ENCODE measurements around the gene TLDC2. TPM values are rescaled to one million over a fixed set of nuclear protein-coding genes. Genes with fewer than 3 reads are reported as not detected.
A peak's percentile ranks its signal among the peaks of the same experiment; 100 is the strongest.

TLDC2 gene
- total and polyA plus RNA-seq, 4 donors, result 0.05 to 0.33 (median 0.08) TPM; not detected in 1

DNA sequence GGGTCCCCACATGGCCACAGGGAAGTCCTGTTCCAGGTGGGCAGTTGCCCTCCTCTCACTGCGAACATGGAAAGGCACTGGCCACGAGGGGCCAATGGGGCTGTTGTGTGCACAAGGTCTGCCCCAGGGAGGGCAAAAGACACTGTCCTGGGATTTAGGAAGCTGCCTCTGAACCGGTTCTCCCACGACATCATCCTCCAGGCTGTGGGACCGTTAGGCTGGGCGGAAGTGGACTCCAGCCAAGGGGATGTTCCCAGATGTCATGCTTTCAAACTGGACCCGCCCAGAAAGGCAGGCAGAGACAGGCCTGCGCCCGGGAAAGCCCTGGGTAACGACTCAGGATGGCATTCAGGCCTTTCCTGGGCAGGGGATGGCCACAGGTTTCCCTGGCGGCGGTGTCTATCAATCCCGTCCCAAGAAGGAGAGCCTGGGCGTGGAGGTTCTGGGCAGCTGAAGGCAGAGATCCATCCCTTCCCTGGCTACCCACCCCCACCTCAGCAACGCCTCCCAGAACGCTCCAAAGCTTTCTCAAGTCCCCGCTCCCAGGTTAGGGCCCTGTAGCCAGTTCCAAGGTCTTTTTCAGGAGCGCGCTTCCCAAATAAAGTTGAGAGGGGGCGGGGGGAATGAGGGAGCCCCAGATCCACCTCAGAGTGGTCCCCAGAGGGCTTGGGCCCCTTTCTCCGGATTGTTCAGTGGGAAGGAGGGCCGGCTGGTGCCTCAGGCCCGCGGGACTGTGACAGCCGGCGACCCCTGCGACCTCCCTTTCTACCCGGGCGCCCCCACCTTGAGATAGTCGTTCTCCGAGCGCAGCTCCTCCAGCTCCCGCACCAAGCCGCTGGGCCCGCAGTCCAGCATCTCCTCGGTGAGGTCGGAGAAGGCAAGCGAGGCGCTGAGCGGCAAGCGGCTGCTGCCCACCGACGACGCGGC lies 13.8 kb upstream of the TLDC2 start:
- no peak overlapping the region for H3K9ac ChIP-seq (ENCODE audit: low read depth in 1 of 2, low read length in 2 of 2)
- WGBS, result 21% methylated on average over 45 of the region's 45 CpGs
- no peaks in the 10 kb centered on the region for H3K36me3 ChIP-seq (ENCODE audit: control insufficient read depth in 4 of 4, insufficient read depth in 3 of 4, low read depth in 1 of 4, low read length in 3 of 4)
- TF ChIP-seq HNF4G (IDR thresholded peaks at IDR 0.05), result no peak
- no peak for TF ChIP-seq SP1 (IDR thresholded peaks at IDR 0.05)
- TF ChIP-seq RAD21 (IDR thresholded peaks at IDR 0.05), result peak in 1 of 2 donors; percentile 34
- TF ChIP-seq, protein P1, sequence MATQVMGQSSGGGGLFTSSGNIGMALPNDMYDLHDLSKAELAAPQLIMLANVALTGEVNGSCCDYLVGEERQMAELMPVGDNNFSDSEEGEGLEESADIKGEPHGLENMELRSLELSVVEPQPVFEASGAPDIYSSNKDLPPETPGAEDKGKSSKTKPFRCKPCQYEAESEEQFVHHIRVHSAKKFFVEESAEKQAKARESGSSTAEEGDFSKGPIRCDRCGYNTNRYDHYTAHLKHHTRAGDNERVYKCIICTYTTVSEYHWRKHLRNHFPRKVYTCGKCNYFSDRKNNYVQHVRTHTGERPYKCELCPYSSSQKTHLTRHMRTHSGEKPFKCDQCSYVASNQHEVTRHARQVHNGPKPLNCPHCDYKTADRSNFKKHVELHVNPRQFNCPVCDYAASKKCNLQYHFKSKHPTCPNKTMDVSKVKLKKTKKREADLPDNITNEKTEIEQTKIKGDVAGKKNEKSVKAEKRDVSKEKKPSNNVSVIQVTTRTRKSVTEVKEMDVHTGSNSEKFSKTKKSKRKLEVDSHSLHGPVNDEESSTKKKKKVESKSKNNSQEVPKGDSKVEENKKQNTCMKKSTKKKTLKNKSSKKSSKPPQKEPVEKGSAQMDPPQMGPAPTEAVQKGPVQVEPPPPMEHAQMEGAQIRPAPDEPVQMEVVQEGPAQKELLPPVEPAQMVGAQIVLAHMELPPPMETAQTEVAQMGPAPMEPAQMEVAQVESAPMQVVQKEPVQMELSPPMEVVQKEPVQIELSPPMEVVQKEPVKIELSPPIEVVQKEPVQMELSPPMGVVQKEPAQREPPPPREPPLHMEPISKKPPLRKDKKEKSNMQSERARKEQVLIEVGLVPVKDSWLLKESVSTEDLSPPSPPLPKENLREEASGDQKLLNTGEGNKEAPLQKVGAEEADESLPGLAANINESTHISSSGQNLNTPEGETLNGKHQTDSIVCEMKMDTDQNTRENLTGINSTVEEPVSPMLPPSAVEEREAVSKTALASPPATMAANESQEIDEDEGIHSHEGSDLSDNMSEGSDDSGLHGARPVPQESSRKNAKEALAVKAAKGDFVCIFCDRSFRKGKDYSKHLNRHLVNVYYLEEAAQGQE (IDR thresholded peaks at IDR 0.05), result no peak
- TF ChIP-seq GABPA (IDR thresholded peaks at IDR 0.05 in 1 of 2, conservative IDR thresholded peaks at IDR 0.05 in 1 of 2), result peak in 1 of 2 donors; percentile 42
- no peak for TF ChIP-seq FOXA1 (IDR thresholded peaks at IDR 0.05)
- TF ChIP-seq NR2F2 (IDR thresholded peaks at IDR 0.05), result no peak
- H3K4me3 ChIP-seq (ENCODE audit: low read depth in 1 of 3, low read length in 3 of 3), result peak overlapping the region in 2 of 3 donors; percentile 23 to 62
- H3K9me3 ChIP-seq (ENCODE audit: control insufficient read depth in 4 of 4, low read length in 3 of 4), result no peaks in the 10 kb centered on the region
- peaks cover 3 to 17% (median 4%) of the 10 kb centered on the region in 4 donors for H3K4me1 ChIP-seq (ENCODE audit: control insufficient read depth in 4 of 4, insufficient read depth in 4 of 4, low read length in 3 of 4)
- peak overlapping the region; percentile 58 to 67 for H3K27ac ChIP-seq (ENCODE audit: low read depth in 1 of 2, low read length in 2 of 2)
- DNase-seq (ENCODE audit: low spot score), result peak; percentile 53
- no peaks in the 10 kb centered on the region for H3K27me3 ChIP-seq (ENCODE audit: control insufficient read depth in 4 of 4, insufficient read depth in 4 of 4, low read length in 3 of 4)

DNA sequence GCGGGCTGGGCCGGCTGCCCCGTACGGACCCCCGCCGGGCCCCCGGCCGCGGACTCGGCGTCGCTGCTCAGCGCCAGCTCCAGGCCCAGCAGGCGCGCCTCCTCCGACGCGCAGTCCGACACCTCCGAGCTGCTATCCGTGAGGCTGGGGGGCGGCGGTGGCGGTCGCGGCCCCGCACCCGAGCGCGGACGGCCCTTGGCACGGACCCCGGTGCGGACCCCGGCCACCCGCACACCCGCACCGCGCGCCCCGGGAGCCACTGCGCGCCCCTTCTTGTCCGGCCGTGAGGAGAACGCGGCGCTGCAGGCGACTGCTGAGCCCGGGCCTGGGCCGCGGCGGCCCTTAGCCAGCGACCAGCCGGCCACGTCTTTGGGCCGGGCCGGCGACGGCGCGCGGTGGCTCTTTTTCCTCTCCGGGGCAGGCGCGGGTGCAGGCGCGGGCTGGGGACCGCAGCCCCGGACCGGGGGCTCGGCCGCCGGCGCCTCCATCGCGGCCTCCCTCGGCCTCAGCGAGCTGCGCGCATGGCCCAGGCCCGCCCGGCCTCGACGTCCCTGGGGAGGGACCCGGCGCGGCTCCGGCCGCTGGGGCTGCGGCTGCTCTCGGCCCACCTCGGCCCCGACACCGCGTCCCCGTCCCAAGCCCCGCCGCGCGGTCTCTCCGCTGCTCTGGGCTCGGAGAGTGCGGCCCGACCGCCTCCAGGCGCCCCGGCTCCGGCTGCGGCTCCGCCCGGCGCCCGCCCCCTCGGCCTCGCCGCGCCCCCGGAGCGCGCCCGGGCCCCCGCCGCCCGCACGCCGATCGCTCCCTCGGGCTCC lies 12.9 kb upstream of the TLDC2 start:
- H3K9ac ChIP-seq (ENCODE audit: low read depth in 1 of 2, low read length in 2 of 2), result no peak overlapping the region

DNA sequence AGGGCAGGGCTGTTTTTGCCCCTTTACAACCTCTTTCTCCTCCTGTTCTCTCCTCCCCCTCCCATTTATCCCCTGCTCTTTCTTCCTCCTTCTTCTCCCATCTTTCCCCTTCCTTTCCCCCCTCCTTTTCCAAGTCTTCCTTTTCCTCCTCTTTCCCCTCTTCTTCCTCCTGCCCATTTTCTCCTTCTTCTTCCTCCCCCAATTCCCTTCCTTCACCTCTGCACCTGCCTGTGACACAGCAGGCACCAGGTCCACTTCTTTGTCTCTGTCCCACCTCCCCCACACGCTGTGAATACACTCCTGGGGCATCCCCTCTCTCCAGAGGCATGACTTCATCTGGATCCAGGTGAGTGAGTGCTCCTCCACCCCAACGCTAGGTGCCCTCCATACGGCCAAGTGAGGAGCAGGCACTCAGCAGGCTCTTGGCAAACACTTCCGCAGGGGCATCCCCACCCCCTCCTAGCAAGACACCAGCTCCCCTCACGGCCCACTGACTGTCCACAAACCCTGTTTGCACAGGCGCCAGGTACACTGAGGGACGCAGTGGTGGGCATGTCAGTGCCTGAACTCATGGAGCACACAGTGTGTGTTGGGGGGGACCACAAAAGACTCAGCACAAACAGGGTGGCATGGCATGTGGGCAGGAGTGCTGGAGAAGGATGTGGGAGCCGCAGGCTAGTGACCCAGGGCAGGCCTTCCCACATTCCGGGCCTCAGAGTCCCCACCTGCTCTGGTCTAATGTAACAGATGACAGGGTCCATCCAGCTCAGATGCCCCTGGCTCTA lies 10.7 kb upstream of the TLDC2 start:
- no peaks in the 10 kb centered on the region for H3K27me3 ChIP-seq (ENCODE audit: control insufficient read depth in 4 of 4, insufficient read depth in 4 of 4, low read length in 3 of 4)
- H3K36me3 ChIP-seq (ENCODE audit: control insufficient read depth in 4 of 4, insufficient read depth in 3 of 4, low read depth in 1 of 4, low read length in 3 of 4), result no peaks in the 10 kb centered on the region
- no peak overlapping the region for H3K9ac ChIP-seq (ENCODE audit: low read depth in 1 of 2, low read length in 2 of 2)
- peaks cover 3 to 14% (median 4%) of the 10 kb centered on the region in 4 donors for H3K4me1 ChIP-seq (ENCODE audit: control insufficient read depth in 4 of 4, insufficient read depth in 4 of 4, low read length in 3 of 4)
- H3K4me3 ChIP-seq (ENCODE audit: low read depth in 1 of 3, low read length in 3 of 3), result no peak overlapping the region
- TF ChIP-seq, protein P2, sequence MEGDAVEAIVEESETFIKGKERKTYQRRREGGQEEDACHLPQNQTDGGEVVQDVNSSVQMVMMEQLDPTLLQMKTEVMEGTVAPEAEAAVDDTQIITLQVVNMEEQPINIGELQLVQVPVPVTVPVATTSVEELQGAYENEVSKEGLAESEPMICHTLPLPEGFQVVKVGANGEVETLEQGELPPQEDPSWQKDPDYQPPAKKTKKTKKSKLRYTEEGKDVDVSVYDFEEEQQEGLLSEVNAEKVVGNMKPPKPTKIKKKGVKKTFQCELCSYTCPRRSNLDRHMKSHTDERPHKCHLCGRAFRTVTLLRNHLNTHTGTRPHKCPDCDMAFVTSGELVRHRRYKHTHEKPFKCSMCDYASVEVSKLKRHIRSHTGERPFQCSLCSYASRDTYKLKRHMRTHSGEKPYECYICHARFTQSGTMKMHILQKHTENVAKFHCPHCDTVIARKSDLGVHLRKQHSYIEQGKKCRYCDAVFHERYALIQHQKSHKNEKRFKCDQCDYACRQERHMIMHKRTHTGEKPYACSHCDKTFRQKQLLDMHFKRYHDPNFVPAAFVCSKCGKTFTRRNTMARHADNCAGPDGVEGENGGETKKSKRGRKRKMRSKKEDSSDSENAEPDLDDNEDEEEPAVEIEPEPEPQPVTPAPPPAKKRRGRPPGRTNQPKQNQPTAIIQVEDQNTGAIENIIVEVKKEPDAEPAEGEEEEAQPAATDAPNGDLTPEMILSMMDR (IDR thresholded peaks at IDR 0.05; ENCODE audit: low read depth, low read length, missing input control), result no peak
- TF ChIP-seq, protein P3, sequence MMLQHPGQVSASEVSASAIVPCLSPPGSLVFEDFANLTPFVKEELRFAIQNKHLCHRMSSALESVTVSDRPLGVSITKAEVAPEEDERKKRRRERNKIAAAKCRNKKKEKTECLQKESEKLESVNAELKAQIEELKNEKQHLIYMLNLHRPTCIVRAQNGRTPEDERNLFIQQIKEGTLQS (IDR thresholded peaks at IDR 0.05), result no peak
- TF ChIP-seq RAD21 (IDR thresholded peaks at IDR 0.05) (no peak), JUND (IDR thresholded peaks at IDR 0.05) (no peak), TAF1 (conservative IDR thresholded peaks at IDR 0.05) (no peak), FOXA1 (IDR thresholded peaks at IDR 0.05) (no peak), MAX (IDR thresholded peaks at IDR 0.05) (no peak), HNF4A (conservative IDR thresholded peaks at IDR 0.05) (no peak), HNF4G (IDR thresholded peaks at IDR 0.05) (no peak), GABPA (IDR thresholded peaks at IDR 0.05 in 1 of 2, conservative IDR thresholded peaks at IDR 0.05 in 1 of 2) (no peak), RXRA (IDR thresholded peaks at IDR 0.05) (no peak)
- no peaks in the 10 kb centered on the region for H3K9me3 ChIP-seq (ENCODE audit: control insufficient read depth in 4 of 4, low read length in 3 of 4)
- H3K27ac ChIP-seq (ENCODE audit: low read depth in 1 of 2, low read length in 2 of 2), result no peak overlapping the region
- 74% methylated on average over 9 of the region's 9 CpGs for WGBS
- no peak for DNase-seq (ENCODE audit: low spot score)

More for the DNA sequence above, 12.9 kb upstream of the TLDC2 start:
- peaks cover 3 to 14% (median 4%) of the 10 kb centered on the region in 4 donors for H3K4me1 ChIP-seq (ENCODE audit: control insufficient read depth in 4 of 4, insufficient read depth in 4 of 4, low read length in 3 of 4)
- no peak for DNase-seq (ENCODE audit: low spot score)
- H3K36me3 ChIP-seq (ENCODE audit: control insufficient read depth in 4 of 4, insufficient read depth in 3 of 4, low read depth in 1 of 4, low read length in 3 of 4), result no peaks in the 10 kb centered on the region
- peak overlapping the region in 1 of 3 donors; percentile 62 for H3K4me3 ChIP-seq (ENCODE audit: low read depth in 1 of 3, low read length in 3 of 3)
- H3K9me3 ChIP-seq (ENCODE audit: control insufficient read depth in 4 of 4, low read length in 3 of 4), result no peaks in the 10 kb centered on the region
- H3K27me3 ChIP-seq (ENCODE audit: control insufficient read depth in 4 of 4, insufficient read depth in 4 of 4, low read length in 3 of 4), result no peaks in the 10 kb centered on the region
- TF ChIP-seq SP1 (IDR thresholded peaks at IDR 0.05), result no peak
- TF ChIP-seq TAF1 (conservative IDR thresholded peaks at IDR 0.05), result no peak
- no peak for TF ChIP-seq NR2F2 (IDR thresholded peaks at IDR 0.05)
- WGBS, result 3% methylated on average over 129 of the region's 129 CpGs
- H3K27ac ChIP-seq (ENCODE audit: low read depth in 1 of 2, low read length in 2 of 2), result no peak overlapping the region
